GM19099 (cell line): ENCODE measurements around the gene PDCD6IP.
A peak's percentile ranks its signal among the peaks of the same experiment; 100 is the strongest.

Experiments used
- POLR2A ChIP-seq: IDR thresholded peaks from 3 replicates; pipeline ENCODE4 v1.6.1; 2011; ENCODE audit warnings: low read depth; ENCODE audit not compliant: insufficient read length; ENCODE audit errors: extremely low read depth

Gene PDCD6IP

GRCh38 chr3:33798418-33799201 is at the start of gene PDCD6IP:
PDCD6IP (plus strand) TSS chr3:33798630; CDS start chr3:33798729, 99 bp downstream.
- peak; percentile 94 for TF ChIP-seq POLR2A

- TF ChIP-seq POLR2A: no peak
Observed at GRCh38 chr3:33749546-33750210, 48.8 kb upstream of the PDCD6IP start.

GRCh38 chr3:33750211-33750548 is 48.2 kb upstream of the PDCD6IP start:
- TF ChIP-seq POLR2A: no peak

GRCh38 chr3:33751336-33751735 is 47.1 kb upstream of the PDCD6IP start:
- no peak for TF ChIP-seq POLR2A

- TF ChIP-seq POLR2A: no peak
Observed at GRCh38 chr3:33758281-33758680, 40.1 kb upstream of the PDCD6IP start.

- no peak for TF ChIP-seq POLR2A
Observed at GRCh38 chr3:33758864-33759263, 39.6 kb upstream of the PDCD6IP start.

- TF ChIP-seq POLR2A: no peak
Observed at GRCh38 chr3:33768578-33769330, 29.7 kb upstream of the PDCD6IP start.

GRCh38 chr3:33773637-33774036 is 24.8 kb upstream of the PDCD6IP start:
- TF ChIP-seq POLR2A: no peak

- no peak for TF ChIP-seq POLR2A
Observed at GRCh38 chr3:33775363-33775762, 23.1 kb upstream of the PDCD6IP start.

GRCh38 chr3:33777996-33778395 is 20.4 kb upstream of the PDCD6IP start:
- TF ChIP-seq POLR2A: no peak

- no peak for TF ChIP-seq POLR2A
Observed at GRCh38 chr3:33779751-33780150, 18.7 kb upstream of the PDCD6IP start.

GRCh38 chr3:33786565-33787327 is 11.7 kb upstream of the PDCD6IP start:
- no peak for TF ChIP-seq POLR2A

- TF ChIP-seq POLR2A: no peak
Observed at GRCh38 chr3:33787328-33788009, 11.0 kb upstream of the PDCD6IP start.

- TF ChIP-seq POLR2A: no peak
Observed at GRCh38 chr3:33789183-33789954, 9.1 kb upstream of the PDCD6IP start.
